GM19238 (cell line): ENCODE measurements around the gene C4B.
"Not testable (repeated sequence)": the region's sequence is repeated elsewhere in the genome, so short reads cannot be mapped to it uniquely, and the experiment has no call there.

Experiments used
- DNase-seq: peaks from one replicate; pipeline ENCODE4 v3.0.0; 2011; ENCODE audit warnings: low spot score; ENCODE audit not compliant: insufficient read length

The C4B gene

GRCh38 chr6:32035283-32036013 lies 20.9 kb downstream of the C4B start:
- not testable (repeated sequence) for DNase-seq

- not testable (repeated sequence) for DNase-seq
Measured at GRCh38 chr6:32037136-32037535, 22.5 kb downstream of the C4B start.

- not testable (repeated sequence) for DNase-seq
Measured at GRCh38 chr6:32037598-32038524, 23.3 kb downstream of the C4B start, which contains the start of gene CYP21A2. CYP21A2 (plus strand) TSS chr6:32038415; CDS start chr6:32038423, 8 bp downstream.

- not testable (repeated sequence) for DNase-seq
Measured at GRCh38 chr6:32038878-32039277, 24.3 kb downstream of the C4B start.

GRCh38 chr6:32039321-32040274 lies 25.0 kb downstream of the C4B start:
- not testable (repeated sequence) for DNase-seq

GRCh38 chr6:32040299-32041049 lies 25.9 kb downstream of the C4B start:
- DNase-seq = not testable (repeated sequence)

GRCh38 chr6:32041050-32041321 lies 26.4 kb downstream of the C4B start:
- not testable (repeated sequence) for DNase-seq

GRCh38 chr6:32041385-32041784 lies 26.8 kb downstream of the C4B start:
- not testable (repeated sequence) for DNase-seq

GRCh38 chr6:32042276-32042675 lies 27.7 kb downstream of the C4B start:
- DNase-seq = not testable (repeated sequence)

- DNase-seq = not testable (repeated sequence)
Measured at GRCh38 chr6:32043589-32044380, 29.2 kb downstream of the C4B start.

GRCh38 chr6:32044916-32045315 lies 30.3 kb downstream of the C4B start:
- DNase-seq = not testable (repeated sequence)

GRCh38 chr6:32045811-32046449 lies 31.3 kb downstream of the C4B start:
- DNase-seq = no peak

- no peak for DNase-seq
Measured at GRCh38 chr6:32046450-32047083, 32.0 kb downstream of the C4B start.

- DNase-seq = no peak
Measured at GRCh38 chr6:32047084-32047478, 32.5 kb downstream of the C4B start.

GRCh38 chr6:32047539-32047854 lies 32.9 kb downstream of the C4B start:
- DNase-seq = no peak

- DNase-seq = peak; percentile 60
Measured at GRCh38 chr6:32047855-32048766, 33.5 kb downstream of the C4B start.

- DNase-seq = not testable (repeated sequence)
Measured at GRCh38 chr6:32049149-32049548, 34.6 kb downstream of the C4B start.

- not testable (repeated sequence) for DNase-seq
Measured at GRCh38 chr6:32049736-32050135, 35.1 kb downstream of the C4B start.
